GM18499 (cell line): ENCODE data around the gene CHD9NB.
"Not testable (repeated sequence)": the region's sequence is repeated elsewhere in the genome, so short reads cannot be mapped to it uniquely, and the experiment has no call there.

Experiments
- ATAC-seq: cut with Tn5 transposase; IDR thresholded peaks from one replicate; pipeline ENCODE4 v1.9.1; 2021; ENCODE audit warnings: moderate number of reproducible peaks; ENCODE audit not compliant: insufficient read depth, unreplicated experiment

The CHD9NB gene

DNA sequence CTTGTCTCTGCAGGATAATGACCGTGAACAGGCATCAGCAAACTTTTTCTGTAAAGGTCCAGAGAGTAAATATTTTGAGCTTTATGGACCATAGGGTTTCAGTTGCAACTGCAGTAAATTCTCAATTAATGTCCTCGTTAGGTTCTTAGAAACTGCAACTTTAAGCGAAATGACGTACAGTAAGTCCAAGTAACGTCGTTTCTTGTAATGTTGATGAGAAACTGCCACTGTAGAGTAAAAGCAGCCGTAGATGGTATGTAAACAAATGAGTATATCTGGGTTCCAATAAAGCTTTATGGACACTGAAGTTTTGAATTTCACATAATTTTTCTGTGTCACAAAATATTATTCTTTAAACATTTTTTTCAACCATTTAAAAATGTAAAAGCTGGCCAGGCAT is 7.0 kb upstream of the CHD9NB start:
- ATAC-seq, result no peak

- ATAC-seq, result no peak
These were observed 6.2 kb upstream of the CHD9NB start for GRCh38 chr16:53058882-53059281.

DNA sequence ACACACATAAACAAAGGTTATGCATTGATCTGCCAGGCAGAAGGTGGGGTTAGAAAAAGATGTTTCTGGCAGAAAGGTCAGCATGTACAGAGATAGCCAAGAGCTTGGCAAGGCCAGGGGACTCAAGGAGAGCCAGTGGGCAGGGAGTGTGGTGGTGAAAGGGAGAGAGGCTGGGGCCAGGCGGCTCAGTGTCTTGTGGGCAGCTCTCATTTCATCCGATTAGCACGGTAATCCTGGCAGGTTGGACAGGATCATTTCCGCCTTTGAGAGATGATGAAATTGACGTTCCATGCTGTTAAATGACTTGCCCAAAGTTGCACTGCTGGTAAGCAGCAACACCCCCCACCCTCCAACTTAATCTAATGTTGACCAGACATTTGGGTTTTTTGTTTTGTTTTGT is 5.7 kb upstream of the CHD9NB start:
- no peak for ATAC-seq

DNA sequence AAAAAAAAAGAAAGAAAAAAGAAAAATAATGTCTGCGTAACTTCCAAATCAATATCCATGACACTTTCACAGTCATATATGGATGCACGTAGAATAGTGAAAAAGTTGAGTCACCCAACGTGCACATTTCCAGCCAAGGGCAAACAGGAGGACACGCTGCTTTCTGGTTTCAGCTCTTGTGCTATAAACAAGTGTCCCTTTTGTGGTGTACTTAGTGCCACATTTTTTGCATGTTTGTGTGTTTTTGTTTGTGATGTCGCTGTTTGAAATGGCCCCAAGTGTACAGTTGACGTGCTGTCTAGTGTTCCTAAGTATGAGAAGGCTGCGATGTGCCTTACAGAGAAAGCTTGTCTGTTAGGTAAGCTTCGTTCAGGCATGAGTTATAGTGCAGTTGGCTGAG is 5.0 kb upstream of the CHD9NB start:
- no peak for ATAC-seq

GRCh38 chr16:53056392-53056881 is 3.7 kb upstream of the CHD9NB start:
- ATAC-seq, result no peak

DNA sequence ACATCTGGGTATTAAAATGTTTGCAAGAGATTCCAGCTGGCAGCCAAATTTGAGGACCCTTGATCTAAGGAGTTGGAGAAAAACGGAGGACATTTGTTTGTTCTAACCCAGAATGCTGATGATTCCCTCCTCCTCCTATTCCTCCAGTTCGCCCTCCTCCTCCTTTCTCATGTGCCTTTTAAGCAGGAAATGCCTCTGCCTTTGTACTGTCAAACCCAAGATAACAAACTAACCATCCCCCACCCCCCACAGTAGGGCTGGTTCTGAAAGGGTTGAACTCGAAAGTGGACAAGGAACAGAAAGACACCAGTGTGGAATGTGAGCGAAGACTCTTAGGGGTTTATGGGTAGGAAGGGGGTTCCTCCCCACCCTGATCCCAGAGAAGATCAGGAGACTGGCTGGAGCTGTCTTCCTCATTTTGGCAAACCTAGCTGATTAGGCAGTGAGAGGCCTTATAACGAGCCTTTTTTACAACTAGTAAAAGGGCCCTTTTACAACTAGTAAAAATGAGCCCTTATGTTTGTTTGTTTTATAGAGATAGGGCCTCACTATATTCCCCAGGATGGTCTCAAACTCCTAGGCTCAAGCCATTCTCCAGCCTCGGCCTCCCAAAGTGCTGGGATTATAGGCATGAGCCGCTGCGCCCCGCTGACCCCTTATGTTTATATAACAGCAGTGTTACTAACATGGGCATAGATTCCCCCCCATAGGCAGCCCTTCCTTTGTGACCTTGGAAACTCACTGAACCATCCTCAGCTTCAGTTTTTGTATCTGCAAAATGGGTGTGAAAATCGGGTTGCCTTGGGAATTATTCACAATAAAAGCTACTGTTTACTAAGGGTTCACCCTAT is 3.1 kb upstream of the CHD9NB start:
- no peak for ATAC-seq

- ATAC-seq, result peak; percentile 44
These were observed 2.2 kb upstream of the CHD9NB start, which contains the start of gene CHD9 for GRCh38 chr16:53054670-53055485. CHD9 (plus strand) TSS chr16:53054991; CDS start chr16:53156090, 101,099 bp downstream.

DNA sequence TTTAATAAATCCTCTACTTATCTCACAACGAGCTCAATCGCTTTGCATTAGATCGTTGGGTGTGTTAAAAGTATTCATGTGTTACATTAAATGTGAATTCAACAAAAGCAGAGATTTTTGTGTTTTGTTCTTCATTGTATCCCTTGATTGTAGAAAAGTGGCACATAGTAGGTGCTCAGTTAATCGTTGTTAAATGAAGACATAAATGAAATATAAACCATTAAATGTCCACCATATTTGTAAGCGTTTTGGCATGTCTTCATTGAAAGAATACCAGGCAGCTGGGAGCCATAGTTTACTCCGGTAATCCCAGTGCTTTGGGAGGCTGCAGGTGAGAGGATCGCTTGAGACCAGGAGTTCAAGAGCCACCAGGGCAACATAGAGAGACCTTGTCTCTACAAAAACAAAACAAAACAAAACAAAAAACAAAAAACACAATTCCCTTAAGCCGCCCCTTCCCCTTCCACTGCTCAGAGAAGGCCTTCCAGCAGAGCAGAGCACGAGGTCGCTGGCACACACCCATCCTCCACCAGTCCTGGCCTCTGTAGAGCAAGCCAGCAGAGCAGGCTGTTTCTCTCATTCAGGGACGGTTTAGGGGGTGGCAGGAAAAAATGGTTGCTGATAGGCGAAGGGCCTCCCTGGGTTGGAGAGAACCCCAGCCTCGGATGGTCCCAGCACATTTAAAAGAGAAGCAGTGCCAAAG is 1.4 kb upstream of the CHD9NB start:
- peak; percentile 20 for ATAC-seq

- ATAC-seq, result not testable (repeated sequence)
These were observed 1.4 kb downstream of the CHD9NB start for GRCh38 chr16:53051255-53051654.

- no peak for ATAC-seq
These were observed 4.4 kb downstream of the CHD9NB start for GRCh38 chr16:53048139-53048915.

GRCh38 chr16:53047515-53047914 is 5.2 kb downstream of the CHD9NB start:
- ATAC-seq, result not testable (repeated sequence)

GRCh38 chr16:53045341-53046220 is 7.1 kb downstream of the CHD9NB start:
- ATAC-seq, result no peak

DNA sequence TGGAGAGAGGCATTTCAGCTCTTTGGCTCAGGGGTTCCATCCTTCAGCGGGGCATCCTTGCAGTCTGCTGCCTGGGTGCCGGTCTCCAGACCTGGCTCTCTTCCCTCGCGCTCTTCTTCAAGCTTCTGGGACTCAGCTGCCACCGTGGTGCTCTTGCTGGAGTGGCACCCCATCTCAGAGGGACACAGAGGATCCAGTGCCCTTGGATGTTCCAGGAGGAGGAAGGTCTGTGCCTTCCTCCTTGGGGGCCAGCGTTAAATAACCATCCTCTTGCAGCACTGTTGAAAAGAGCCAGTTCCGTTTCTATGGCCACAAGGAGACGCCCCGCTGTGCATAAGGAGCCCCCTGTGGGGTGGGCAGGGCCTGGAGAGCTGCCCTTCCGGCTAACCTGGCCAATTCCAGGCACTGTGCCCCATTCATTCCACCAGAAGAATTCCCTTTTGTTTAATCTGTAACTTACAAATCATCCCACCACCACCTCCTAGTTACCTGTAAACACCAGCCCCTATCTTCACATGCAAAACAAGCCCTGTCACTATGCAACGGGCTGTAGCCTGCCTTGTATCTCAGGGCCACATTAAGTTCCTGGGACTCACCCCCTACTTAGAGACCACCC is 8.6 kb downstream of the CHD9NB start:
- no peak for ATAC-seq

- no peak for ATAC-seq
These were observed 9.3 kb downstream of the CHD9NB start for GRCh38 chr16:53043428-53043831.

DNA sequence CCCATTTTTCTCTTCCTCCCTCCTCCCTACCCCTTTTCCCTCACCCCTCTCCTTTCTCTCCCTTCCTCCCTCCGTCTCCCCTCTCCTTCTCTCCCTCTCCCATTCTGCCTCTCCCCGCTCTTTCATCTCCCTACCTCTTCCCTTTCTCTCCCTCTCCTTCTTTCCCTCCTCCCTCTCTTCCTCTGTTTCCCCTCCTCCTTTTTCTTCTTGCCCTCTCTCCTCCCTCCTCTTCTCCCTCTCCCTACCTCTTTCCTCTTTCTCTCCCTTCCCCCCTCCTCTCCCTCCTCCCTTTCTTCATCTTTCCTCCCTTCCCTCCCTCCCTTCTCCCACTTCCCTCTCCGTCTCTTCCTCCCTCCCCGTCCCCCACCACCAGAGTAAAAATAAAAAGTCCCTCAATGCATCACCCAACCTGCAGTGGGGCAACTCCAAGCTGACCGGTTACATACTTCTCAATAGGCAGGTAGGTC is 10.4 kb downstream of the CHD9NB start:
- no peak for ATAC-seq

GRCh38 chr16:53041320-53042051 is 11.2 kb downstream of the CHD9NB start:
- ATAC-seq, result no peak

- ATAC-seq, result no peak
These were observed 11.9 kb downstream of the CHD9NB start for GRCh38 chr16:53040788-53041187.

- not testable (repeated sequence) for ATAC-seq
These were observed 16.0 kb downstream of the CHD9NB start for GRCh38 chr16:53036711-53037110.
